MG63 (cell line): ENCODE results near the gene SNX10. TPM values are rescaled to one million over a fixed set of nuclear protein-coding genes. Genes with fewer than 3 reads are reported as not detected.

Source experiments
- DNase-seq: peaks from one replicate; pipeline ENCODE4 v3.0.0-alpha.2; 2020
- H3K27me3 ChIP-seq: fragments of 250-450 bp; sonication (Bioruptor Pico); 2 replicates; pipeline ENCODE4 v1.5.1; 2020; ENCODE audit warnings: mild to moderate bottlenecking, moderate library complexity
- H3K36me3 ChIP-seq: fragments of 250-450 bp; sonication (Bioruptor Pico); 2 replicates; pipeline ENCODE4 v1.5.1; 2020; ENCODE audit warnings: mild to moderate bottlenecking, moderate library complexity
- H3K4me3 ChIP-seq: fragments of 250-450 bp; sonication (Bioruptor Pico); 2 replicates; pipeline ENCODE4 v1.5.1; 2020; ENCODE audit warnings: mild to moderate bottlenecking, moderate library complexity
- H3K9me3 ChIP-seq: fragments of 250-450 bp; sonication (Bioruptor Pico); 2 replicates; pipeline ENCODE4 v1.5.1; 2020; ENCODE audit warnings: mild to moderate bottlenecking, moderate library complexity
- total RNA-seq: library from RNA; depleted of rRNA; stranded (reverse); fragments of >200 nt; shearing (Covaris generic); gene quantifications from 2 replicates; pipeline ENCODE4 v1.2.3, GENCODE V29; 2014; ENCODE audit warnings: low replicate concordance

SNX10 gene
- total RNA-seq, 1 experiment from 2014 or later: 4.4 TPM

DNA sequence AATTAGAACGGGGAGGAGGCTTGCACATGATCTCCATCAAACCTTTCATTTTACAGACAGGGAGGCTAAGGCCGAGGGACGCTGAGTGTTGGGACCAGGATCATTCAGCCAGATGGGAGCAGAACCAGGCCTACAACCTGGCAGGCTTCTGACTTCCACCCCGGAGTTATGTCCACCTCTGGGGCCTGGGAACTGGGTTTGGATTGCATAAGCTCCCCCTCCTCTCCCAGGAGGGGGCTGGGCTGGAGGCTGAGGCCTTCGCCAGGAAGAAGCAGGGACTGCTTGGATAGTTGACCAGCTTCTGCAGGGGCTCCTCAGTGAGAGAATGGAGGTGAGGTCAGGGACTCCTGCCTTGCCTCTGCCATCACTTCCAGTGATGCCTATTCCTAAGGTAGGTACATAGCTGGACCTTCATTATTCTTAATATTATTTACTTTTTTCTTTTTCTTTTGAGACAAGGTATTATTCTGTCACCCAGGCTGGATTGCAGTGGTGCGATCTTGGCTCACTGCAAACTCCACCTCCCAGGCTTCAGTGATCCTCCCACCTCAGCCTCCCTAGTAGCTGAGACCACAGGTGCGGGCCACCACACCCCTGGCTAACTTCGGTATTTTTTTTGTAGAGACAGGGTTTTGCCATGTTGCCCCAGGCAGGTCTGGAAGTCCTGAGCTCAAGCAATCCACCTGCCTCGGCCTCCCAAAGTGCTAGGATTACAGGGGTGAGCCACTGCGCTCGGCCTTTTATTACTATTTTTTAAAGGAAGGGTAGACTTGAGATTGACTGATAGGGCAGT lies 1.3 kb downstream of the SNX10 start:
- Histone ChIP-seq H3K36me3 (no peaks in the 10 kb centered on the region), H3K4me3 (no peak overlapping the region), H3K9me3 (no peaks in the 10 kb centered on the region), H3K27me3 (no peaks in the 10 kb centered on the region)
- no peak for DNase-seq

DNA sequence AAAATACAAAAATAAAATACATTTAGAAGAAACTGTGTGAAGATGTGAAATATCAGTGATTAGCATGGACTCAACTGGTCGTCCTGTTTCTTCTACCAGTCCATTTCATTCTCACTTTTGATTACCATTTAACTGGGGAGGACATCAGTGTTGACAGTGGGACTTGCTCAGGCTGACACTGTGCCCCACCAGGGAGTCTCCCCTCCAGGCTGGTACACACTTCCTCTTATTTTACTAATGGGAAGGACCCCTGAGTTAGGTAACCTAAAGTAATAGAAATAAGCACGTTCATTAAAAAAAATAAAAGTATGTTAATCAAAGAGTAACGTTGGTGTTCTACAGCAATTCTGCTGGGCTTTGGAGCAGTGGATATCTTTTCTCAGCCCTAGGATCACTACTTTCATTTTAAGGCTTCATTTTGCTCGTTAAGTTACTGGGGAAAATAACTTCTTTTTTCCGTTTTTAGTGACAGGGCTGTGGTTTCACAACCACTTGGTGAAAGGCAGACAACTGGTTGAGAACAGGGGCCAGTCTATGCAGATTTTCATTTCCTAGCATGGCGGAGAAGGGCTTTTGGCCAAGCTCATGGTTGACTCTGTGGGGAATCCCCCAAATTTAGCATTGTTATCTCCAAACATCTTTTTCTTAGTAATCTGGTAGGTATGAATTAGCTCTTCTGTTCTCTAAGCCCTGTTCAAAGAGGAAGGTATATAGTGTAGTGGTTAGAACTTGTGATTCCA lies 2.1 kb downstream of the SNX10 start:
- Histone ChIP-seq H3K9me3 (no peaks in the 10 kb centered on the region), H3K36me3 (no peaks in the 10 kb centered on the region), H3K4me3 (no peak overlapping the region), H3K27me3 (no peaks in the 10 kb centered on the region)
- DNase-seq: no peak

GRCh38 chr7:26295015-26295414 lies 3.4 kb downstream of the SNX10 start:
- Histone ChIP-seq H3K36me3 (no peaks in the 10 kb centered on the region), H3K4me3 (no peak overlapping the region)
- no peak for DNase-seq

GRCh38 chr7:26295586-26295985 lies 3.9 kb downstream of the SNX10 start:
- no peaks in the 10 kb centered on the region for H3K27me3 ChIP-seq
- H3K36me3 ChIP-seq: no peaks in the 10 kb centered on the region
- no peak overlapping the region for H3K4me3 ChIP-seq
- H3K9me3 ChIP-seq: no peaks in the 10 kb centered on the region
- no peak for DNase-seq

More at GRCh38 chr7:26295015-26295414, 3.4 kb downstream of the SNX10 start:
- no peaks in the 10 kb centered on the region for H3K9me3 ChIP-seq
- no peaks in the 10 kb centered on the region for H3K27me3 ChIP-seq

GRCh38 chr7:26298472-26299058 lies 6.9 kb downstream of the SNX10 start:
- no peak overlapping the region for H3K4me3 ChIP-seq
- H3K36me3 ChIP-seq: no peaks in the 10 kb centered on the region
- no peak for DNase-seq
- no peaks in the 10 kb centered on the region for H3K27me3 ChIP-seq
- H3K9me3 ChIP-seq: no peaks in the 10 kb centered on the region

GRCh38 chr7:26305090-26305868 lies 13.6 kb downstream of the SNX10 start:
- no peak for DNase-seq
- no peaks in the 10 kb centered on the region for H3K27me3 ChIP-seq
- H3K9me3 ChIP-seq: no peaks in the 10 kb centered on the region

DNA sequence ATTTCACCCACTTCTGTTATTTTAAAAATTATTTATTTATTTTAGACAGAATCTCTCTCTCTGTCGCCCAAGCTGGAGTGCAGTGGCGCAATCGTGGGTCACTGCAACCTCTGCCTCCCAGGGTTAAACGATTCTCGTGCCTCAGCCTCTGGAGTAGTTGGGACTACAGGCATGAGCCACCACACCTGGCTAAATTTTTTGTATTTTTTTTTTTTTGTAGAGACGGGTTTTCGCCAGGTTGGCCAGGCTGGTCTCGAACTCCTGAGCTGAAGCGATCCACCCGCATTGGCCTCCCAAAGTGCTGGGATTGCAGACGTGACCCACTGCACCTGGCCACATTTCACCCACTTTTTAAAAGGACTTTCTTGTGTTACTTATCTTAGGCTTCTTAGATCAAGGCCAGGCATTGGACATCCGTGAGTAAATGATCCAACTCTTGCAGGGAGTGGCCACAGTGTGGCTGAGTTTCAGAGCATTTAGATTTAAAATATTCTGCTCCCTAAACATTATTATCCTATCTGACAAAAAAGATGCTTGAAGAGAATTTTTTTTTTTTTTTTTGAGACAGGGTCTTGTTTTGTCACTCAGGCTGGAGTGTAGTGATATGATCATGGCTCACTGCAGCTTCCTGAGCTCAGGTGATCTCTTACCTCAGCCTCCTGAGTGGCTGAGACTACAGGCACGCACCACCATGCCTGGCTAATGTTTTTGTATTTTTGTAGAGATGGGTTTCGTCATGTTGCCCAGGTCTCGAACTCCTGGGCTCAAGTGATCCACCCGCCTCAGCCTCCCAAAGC lies 14.4 kb downstream of the SNX10 start:
- Histone ChIP-seq H3K27me3 (no peaks in the 10 kb centered on the region), H3K4me3 (no peak overlapping the region), H3K9me3 (no peaks in the 10 kb centered on the region), H3K36me3 (no peaks in the 10 kb centered on the region)
- no peak for DNase-seq

More at GRCh38 chr7:26305090-26305868, 13.6 kb downstream of the SNX10 start:
- H3K36me3 ChIP-seq: no peaks in the 10 kb centered on the region
- no peak overlapping the region for H3K4me3 ChIP-seq

DNA sequence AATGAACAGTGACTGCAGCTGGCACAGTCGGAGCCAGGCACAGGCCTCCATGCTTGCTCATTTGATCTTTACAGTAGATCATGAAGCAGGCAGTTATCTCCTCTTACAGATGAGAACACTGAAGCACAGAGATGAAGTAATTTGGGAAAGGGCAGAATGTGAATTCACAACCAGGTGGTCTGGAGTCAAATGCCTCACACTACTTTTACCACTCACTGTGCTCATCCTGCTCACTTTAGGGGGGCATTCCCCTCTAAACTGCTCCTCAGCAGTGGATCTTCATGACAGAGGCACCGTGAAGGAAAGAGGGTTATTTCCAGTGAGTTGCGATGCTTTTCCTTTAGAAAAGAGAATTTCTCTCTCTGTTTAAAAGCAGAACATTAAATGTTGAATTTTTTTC lies 15.1 kb downstream of the SNX10 start:
- DNase-seq: no peak
- H3K27me3 ChIP-seq: no peaks in the 10 kb centered on the region
- no peak overlapping the region for H3K4me3 ChIP-seq
- no peaks in the 10 kb centered on the region for H3K9me3 ChIP-seq
- H3K36me3 ChIP-seq: no peaks in the 10 kb centered on the region

- peak; percentile 53 for DNase-seq
- no peaks in the 10 kb centered on the region for H3K9me3 ChIP-seq
- no peak overlapping the region for H3K4me3 ChIP-seq
- no peaks in the 10 kb centered on the region for H3K36me3 ChIP-seq
- no peaks in the 10 kb centered on the region for H3K27me3 ChIP-seq
These were observed 15.6 kb downstream of the SNX10 start for GRCh38 chr7:26307226-26307625.

GRCh38 chr7:26307791-26308190 lies 16.1 kb downstream of the SNX10 start:
- Histone ChIP-seq H3K36me3 (no peaks in the 10 kb centered on the region), H3K9me3 (no peaks in the 10 kb centered on the region), H3K4me3 (no peak overlapping the region), H3K27me3 (no peaks in the 10 kb centered on the region)
- no peak for DNase-seq

GRCh38 chr7:26308551-26308950 lies 16.9 kb downstream of the SNX10 start:
- no peaks in the 10 kb centered on the region for H3K27me3 ChIP-seq
- DNase-seq: no peak
- H3K4me3 ChIP-seq: no peak overlapping the region
- H3K36me3 ChIP-seq: no peaks in the 10 kb centered on the region
- no peaks in the 10 kb centered on the region for H3K9me3 ChIP-seq

GRCh38 chr7:26309089-26309488 lies 17.4 kb downstream of the SNX10 start:
- Histone ChIP-seq H3K36me3 (no peaks in the 10 kb centered on the region), H3K9me3 (no peaks in the 10 kb centered on the region), H3K27me3 (no peaks in the 10 kb centered on the region), H3K4me3 (no peak overlapping the region)
- no peak for DNase-seq

DNA sequence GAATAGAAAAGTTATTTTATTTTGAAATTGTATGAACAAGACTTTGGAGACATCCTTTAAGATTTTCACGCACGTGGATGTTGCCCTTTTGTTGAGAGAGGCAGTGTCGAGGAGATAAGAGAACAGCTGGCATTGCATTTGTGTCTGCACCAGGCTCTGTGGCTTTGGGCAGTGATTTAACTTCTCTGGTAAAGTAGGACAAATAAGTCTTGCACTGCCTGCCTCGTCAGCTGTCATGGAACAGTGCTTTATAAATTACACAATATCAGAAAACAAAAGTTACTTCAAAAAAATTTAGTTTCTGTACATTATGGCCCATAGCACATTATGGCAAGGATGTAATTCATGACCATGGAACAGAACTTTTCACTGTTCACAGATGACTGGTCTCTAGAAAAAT lies 20.1 kb downstream of the SNX10 start:
- no peaks in the 10 kb centered on the region for H3K36me3 ChIP-seq
- no peaks in the 10 kb centered on the region for H3K27me3 ChIP-seq
- peak; percentile 27 for DNase-seq
- no peaks in the 10 kb centered on the region for H3K9me3 ChIP-seq
- H3K4me3 ChIP-seq: no peak overlapping the region

- DNase-seq: no peak
- no peak overlapping the region for H3K4me3 ChIP-seq
These were observed 25.5 kb downstream of the SNX10 start for GRCh38 chr7:26317211-26317610.

DNA sequence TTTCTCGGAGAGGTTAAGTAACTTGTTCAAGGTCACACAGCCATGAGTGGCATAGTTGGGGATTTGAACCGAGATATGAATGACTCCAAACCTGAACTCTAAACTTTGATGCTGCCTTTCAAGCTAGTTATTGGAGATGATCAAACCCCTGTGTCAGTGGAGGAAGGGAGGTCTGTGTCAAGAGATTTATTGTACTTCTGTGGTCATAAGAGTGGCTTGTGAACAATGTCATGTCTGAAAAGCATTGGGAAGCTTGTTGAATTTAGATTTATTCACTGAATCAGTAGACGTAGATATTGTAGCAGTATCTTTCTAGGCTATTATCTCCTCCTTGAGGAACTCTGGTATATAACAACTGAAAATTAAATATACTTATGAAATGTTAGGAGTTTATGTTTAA lies 27.3 kb downstream of the SNX10 start:
- Histone ChIP-seq H3K9me3 (no peaks in the 10 kb centered on the region), H3K27me3 (no peaks in the 10 kb centered on the region), H3K36me3 (no peaks in the 10 kb centered on the region), H3K4me3 (no peak overlapping the region)
- no peak for DNase-seq

More at GRCh38 chr7:26317211-26317610, 25.5 kb downstream of the SNX10 start:
- Histone ChIP-seq H3K27me3 (no peaks in the 10 kb centered on the region), H3K9me3 (no peaks in the 10 kb centered on the region), H3K36me3 (no peaks in the 10 kb centered on the region)

DNA sequence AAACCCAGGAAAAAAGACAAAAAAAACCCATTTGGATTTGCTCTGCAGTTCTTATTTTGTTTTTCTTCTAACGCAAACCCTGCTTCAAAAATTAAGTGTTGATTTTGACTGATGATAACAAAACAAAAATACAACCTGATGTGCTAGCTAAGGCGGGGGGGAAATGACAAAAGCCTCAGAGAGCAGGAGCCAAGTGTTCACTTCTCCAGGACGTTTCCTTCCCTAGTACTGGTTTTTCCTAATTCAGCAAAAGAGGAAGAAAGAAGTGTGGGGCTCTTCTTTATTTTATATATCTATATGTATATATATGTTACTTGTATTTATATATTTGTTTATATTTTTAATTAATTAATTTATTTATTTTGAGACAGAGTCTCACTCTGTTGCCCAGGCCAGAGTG lies 28.0 kb downstream of the SNX10 start:
- Histone ChIP-seq H3K9me3 (no peaks in the 10 kb centered on the region), H3K27me3 (no peaks in the 10 kb centered on the region), H3K36me3 (no peaks in the 10 kb centered on the region), H3K4me3 (no peak overlapping the region)
- DNase-seq: no peak
